Stimulated activated CD4-positive, alpha-beta T cell treated with anti-CD3 and anti-CD28 coated beads, TNF-alpha, amount 100 ng/mL, for 48 hours (primary cell): ENCODE data around the gene PHOSPHO1.

Source experiments
- DNase-seq, 3 donors: peaks; one replicate each; pipeline ENCODE4 v3.0.0-alpha.2; 2020; ENCODE audit warnings: low read depth in 3 of 3

The PHOSPHO1 gene

GRCh38 chr17:49244839-49245238 lies 14.3 kb upstream of the PHOSPHO1 start:
- DNase-seq, result no peak

- no peak for DNase-seq
Measured at GRCh38 chr17:49242813-49243212, 12.2 kb upstream of the PHOSPHO1 start.

- DNase-seq, result no peak
Measured at GRCh38 chr17:49241692-49242397, 11.3 kb upstream of the PHOSPHO1 start.

- DNase-seq, result no peak
Measured at GRCh38 chr17:49241040-49241439, 10.5 kb upstream of the PHOSPHO1 start.

- no peak for DNase-seq
Measured at GRCh38 chr17:49240619-49241018, 10.0 kb upstream of the PHOSPHO1 start.

GRCh38 chr17:49239963-49240362 lies 9.4 kb upstream of the PHOSPHO1 start:
- no peak for DNase-seq

GRCh38 chr17:49235896-49236295 lies 5.3 kb upstream of the PHOSPHO1 start:
- DNase-seq, result no peak

GRCh38 chr17:49234509-49235080 lies 4.0 kb upstream of the PHOSPHO1 start:
- no peak for DNase-seq

GRCh38 chr17:49231563-49231894 lies 942 bp upstream of the PHOSPHO1 start:
- no peak for DNase-seq

- no peak for DNase-seq
Measured at GRCh38 chr17:49229805-49230600, 584 bp downstream of the PHOSPHO1 start.

GRCh38 chr17:49229076-49229804 lies 1.3 kb downstream of the PHOSPHO1 start:
- DNase-seq, result no peak

- peak; percentile 59 to 74 (median 60) for DNase-seq
Measured at GRCh38 chr17:49227436-49228261, 2.9 kb downstream of the PHOSPHO1 start.

GRCh38 chr17:49226771-49227435 lies 3.7 kb downstream of the PHOSPHO1 start:
- no peak for DNase-seq

- DNase-seq, result no peak
Measured at GRCh38 chr17:49225554-49226236, 4.9 kb downstream of the PHOSPHO1 start.

- no peak for DNase-seq
Measured at GRCh38 chr17:49224997-49225337, 5.6 kb downstream of the PHOSPHO1 start.

GRCh38 chr17:49224198-49224996 lies 6.2 kb downstream of the PHOSPHO1 start:
- DNase-seq, result no peak

GRCh38 chr17:49223517-49224197 lies 6.9 kb downstream of the PHOSPHO1 start:
- DNase-seq, result peak; percentile 46 to 62 (median 59)

GRCh38 chr17:49223168-49223516 lies 7.4 kb downstream of the PHOSPHO1 start:
- DNase-seq, result no peak

GRCh38 chr17:49219987-49220386 lies 10.6 kb downstream of the PHOSPHO1 start:
- DNase-seq, result no peak
